ENCODE data around the gene CFAP52. TPM values are rescaled to one million over a fixed set of nuclear protein-coding genes. Genes with fewer than 3 reads are reported as not detected.
"Not testable (repeated sequence)": the region's sequence is repeated elsewhere in the genome, so short reads cannot be mapped to it uniquely, and the experiment has no call there.

The CFAP52 gene
- total and polyA plus RNA-seq, 4 donors, result 0.33 TPM; not detected in 3

DNA sequence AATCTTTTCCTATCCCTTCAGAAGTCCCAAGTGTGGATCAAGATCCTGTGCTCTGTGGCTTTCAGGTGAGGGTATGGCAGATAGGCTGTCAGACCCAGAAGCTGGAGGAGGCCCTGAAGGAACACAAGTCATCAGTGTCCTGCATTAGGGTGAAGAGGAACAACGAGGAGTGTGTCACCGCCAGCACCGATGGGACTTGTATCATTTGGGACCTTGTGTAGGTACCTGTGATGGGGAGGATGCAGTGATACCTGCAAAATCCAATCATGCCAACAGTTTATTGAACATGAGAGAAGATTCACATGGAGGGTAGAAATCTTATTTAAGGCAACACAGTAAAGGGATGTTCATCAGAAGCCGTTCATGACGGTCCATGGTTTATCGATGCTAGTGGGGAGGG lies 58.9 kb downstream of the CFAP52 start:
- Histone ChIP-seq H3K27me3 (ENCODE audit: control insufficient read depth in 4 of 4, insufficient read depth in 4 of 4, low read length in 3 of 4) (no peaks in the 10 kb centered on the region), H3K9ac (ENCODE audit: low read depth in 1 of 2, low read length in 2 of 2) (no peak overlapping the region), H3K36me3 (ENCODE audit: control insufficient read depth in 4 of 4, insufficient read depth in 3 of 4, low read depth in 1 of 4, low read length in 3 of 4) (no peaks in the 10 kb centered on the region), H3K4me1 (ENCODE audit: control insufficient read depth in 4 of 4, insufficient read depth in 4 of 4, low read length in 3 of 4) (no peaks in the 10 kb centered on the region), H3K9me3 (ENCODE audit: control insufficient read depth in 4 of 4, low read length in 3 of 4) (no peaks in the 10 kb centered on the region), H3K27ac (ENCODE audit: low read depth in 1 of 2, low read length in 2 of 2) (no peak overlapping the region), H3K4me3 (ENCODE audit: low read depth in 1 of 3, low read length in 3 of 3) (no peak overlapping the region)
- TF ChIP-seq HNF4A (conservative IDR thresholded peaks at IDR 0.05), result no peak
- TF ChIP-seq, protein P1, sequence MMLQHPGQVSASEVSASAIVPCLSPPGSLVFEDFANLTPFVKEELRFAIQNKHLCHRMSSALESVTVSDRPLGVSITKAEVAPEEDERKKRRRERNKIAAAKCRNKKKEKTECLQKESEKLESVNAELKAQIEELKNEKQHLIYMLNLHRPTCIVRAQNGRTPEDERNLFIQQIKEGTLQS (IDR thresholded peaks at IDR 0.05), result no peak
- TF ChIP-seq, protein P2, sequence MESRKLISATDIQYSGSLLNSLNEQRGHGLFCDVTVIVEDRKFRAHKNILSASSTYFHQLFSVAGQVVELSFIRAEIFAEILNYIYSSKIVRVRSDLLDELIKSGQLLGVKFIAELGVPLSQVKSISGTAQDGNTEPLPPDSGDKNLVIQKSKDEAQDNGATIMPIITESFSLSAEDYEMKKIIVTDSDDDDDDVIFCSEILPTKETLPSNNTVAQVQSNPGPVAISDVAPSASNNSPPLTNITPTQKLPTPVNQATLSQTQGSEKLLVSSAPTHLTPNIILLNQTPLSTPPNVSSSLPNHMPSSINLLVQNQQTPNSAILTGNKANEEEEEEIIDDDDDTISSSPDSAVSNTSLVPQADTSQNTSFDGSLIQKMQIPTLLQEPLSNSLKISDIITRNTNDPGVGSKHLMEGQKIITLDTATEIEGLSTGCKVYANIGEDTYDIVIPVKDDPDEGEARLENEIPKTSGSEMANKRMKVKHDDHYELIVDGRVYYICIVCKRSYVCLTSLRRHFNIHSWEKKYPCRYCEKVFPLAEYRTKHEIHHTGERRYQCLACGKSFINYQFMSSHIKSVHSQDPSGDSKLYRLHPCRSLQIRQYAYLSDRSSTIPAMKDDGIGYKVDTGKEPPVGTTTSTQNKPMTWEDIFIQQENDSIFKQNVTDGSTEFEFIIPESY (IDR thresholded peaks at IDR 0.05), result no peak
- TF ChIP-seq RXRA (IDR thresholded peaks at IDR 0.05), result no peak
- no peak for TF ChIP-seq EGR1 (IDR thresholded peaks at IDR 0.05; ENCODE audit: low read depth in 2 of 2)
- no peak for TF ChIP-seq TAF1 (conservative IDR thresholded peaks at IDR 0.05)
- no peak for TF ChIP-seq RAD21 (IDR thresholded peaks at IDR 0.05)
- no peak for TF ChIP-seq NR2F2 (IDR thresholded peaks at IDR 0.05)
- no peak for TF ChIP-seq CTCF (IDR thresholded peaks at IDR 0.05; ENCODE audit: low read depth, low read length, missing input control)
- no peak for TF ChIP-seq FOXA1 (IDR thresholded peaks at IDR 0.05)
- no peak for TF ChIP-seq YY1 (IDR thresholded peaks at IDR 0.05)
- no peak for TF ChIP-seq HNF4G (IDR thresholded peaks at IDR 0.05)
- no peak for TF ChIP-seq SP1 (IDR thresholded peaks at IDR 0.05)
- no peak for TF ChIP-seq MAX (IDR thresholded peaks at IDR 0.05)
- 91% methylated on average over 6 of the region's 6 CpGs for WGBS
- no peak for DNase-seq (ENCODE audit: low spot score)

DNA sequence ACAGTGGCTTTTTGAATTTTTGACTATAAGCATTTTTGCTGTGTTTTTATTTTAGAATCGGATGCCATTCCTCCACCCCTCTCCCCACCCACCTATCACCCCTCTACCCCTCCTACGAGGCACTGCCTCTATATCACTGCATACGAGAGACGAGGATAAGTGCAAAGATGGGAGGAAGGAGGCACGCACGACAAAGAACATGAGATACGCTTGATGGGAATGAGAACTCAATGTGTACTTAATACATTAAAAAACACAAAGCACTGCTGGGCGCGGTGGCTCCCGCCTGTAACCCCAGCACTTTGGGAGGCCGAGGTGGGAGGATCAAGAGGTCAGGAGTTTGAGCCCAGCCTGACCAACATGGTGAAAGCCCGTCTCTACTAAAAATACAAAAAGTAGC lies 60.1 kb downstream of the CFAP52 start:
- Histone ChIP-seq H3K27me3 (ENCODE audit: control insufficient read depth in 4 of 4, insufficient read depth in 4 of 4, low read length in 3 of 4) (no peaks in the 10 kb centered on the region), H3K4me1 (ENCODE audit: control insufficient read depth in 4 of 4, insufficient read depth in 4 of 4, low read length in 3 of 4) (no peaks in the 10 kb centered on the region)
- WGBS, result 89% methylated on average over 12 of the region's 12 CpGs

DNA sequence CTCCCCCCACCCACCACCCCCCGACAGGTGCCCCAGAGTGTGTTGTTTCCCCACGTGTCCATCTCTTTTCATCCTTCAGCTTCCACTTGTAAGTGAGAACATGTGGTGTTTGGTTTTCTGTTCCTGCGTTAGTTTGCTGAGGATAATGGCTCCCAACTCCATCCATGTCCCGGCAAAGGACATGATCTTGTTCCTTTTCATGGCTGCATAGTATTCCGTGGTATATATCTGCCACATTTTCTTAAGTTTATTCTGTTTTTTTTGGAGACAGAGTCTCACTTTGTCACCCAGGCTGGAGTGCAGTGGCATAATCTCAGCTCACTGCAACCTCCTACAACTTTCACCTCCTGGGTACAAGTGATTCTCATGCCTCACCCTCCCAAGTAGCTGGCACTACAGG lies 63.9 kb downstream of the CFAP52 start:
- not testable (repeated sequence) for H3K9ac ChIP-seq (ENCODE audit: low read depth in 1 of 2, low read length in 2 of 2); H3K9me3 ChIP-seq (ENCODE audit: control insufficient read depth in 4 of 4, low read length in 3 of 4); H3K4me3 ChIP-seq (ENCODE audit: low read depth in 1 of 3, low read length in 3 of 3); H3K27ac ChIP-seq (ENCODE audit: low read depth in 1 of 2, low read length in 2 of 2); DNase-seq (ENCODE audit: low spot score); H3K27me3 ChIP-seq (ENCODE audit: control insufficient read depth in 4 of 4, insufficient read depth in 4 of 4, low read length in 3 of 4); H3K36me3 ChIP-seq (ENCODE audit: control insufficient read depth in 4 of 4, insufficient read depth in 3 of 4, low read depth in 1 of 4, low read length in 3 of 4)
- H3K4me1 ChIP-seq (ENCODE audit: control insufficient read depth in 4 of 4, insufficient read depth in 4 of 4, low read length in 3 of 4), result peaks cover 0 to 15% (median 4%) of the 10 kb centered on the region in 4 donors
- 90% methylated on average over 5 of the region's 5 CpGs for WGBS

More for the DNA sequence above, 60.1 kb downstream of the CFAP52 start:
- Histone ChIP-seq H3K36me3 (ENCODE audit: control insufficient read depth in 4 of 4, insufficient read depth in 3 of 4, low read depth in 1 of 4, low read length in 3 of 4) (no peaks in the 10 kb centered on the region), H3K9ac (ENCODE audit: low read depth in 1 of 2, low read length in 2 of 2) (no peak overlapping the region), H3K27ac (ENCODE audit: low read depth in 1 of 2, low read length in 2 of 2) (no peak overlapping the region), H3K9me3 (ENCODE audit: control insufficient read depth in 4 of 4, low read length in 3 of 4) (no peaks in the 10 kb centered on the region), H3K4me3 (ENCODE audit: low read depth in 1 of 3, low read length in 3 of 3) (no peak overlapping the region)
- TF ChIP-seq TAF1 (conservative IDR thresholded peaks at IDR 0.05) (no peak), HNF4G (IDR thresholded peaks at IDR 0.05) (no peak), YY1 (IDR thresholded peaks at IDR 0.05) (no peak), EGR1 (IDR thresholded peaks at IDR 0.05; ENCODE audit: low read depth in 2 of 2) (no peak), FOXA1 (IDR thresholded peaks at IDR 0.05) (no peak), CTCF (IDR thresholded peaks at IDR 0.05; ENCODE audit: low read depth, low read length, missing input control) (no peak), JUND (IDR thresholded peaks at IDR 0.05) (no peak), FOXA2 (IDR thresholded peaks at IDR 0.05) (no peak)
- no peak for DNase-seq (ENCODE audit: low spot score)
